Measurements from ENCODE around the gene UBB. TPM values are rescaled to one million over a fixed set of nuclear protein-coding genes. Genes with fewer than 3 reads are reported as not detected.

Gene UBB
- total RNA-seq, 1 donor from 2014 or later: 2,177 TPM

DNA sequence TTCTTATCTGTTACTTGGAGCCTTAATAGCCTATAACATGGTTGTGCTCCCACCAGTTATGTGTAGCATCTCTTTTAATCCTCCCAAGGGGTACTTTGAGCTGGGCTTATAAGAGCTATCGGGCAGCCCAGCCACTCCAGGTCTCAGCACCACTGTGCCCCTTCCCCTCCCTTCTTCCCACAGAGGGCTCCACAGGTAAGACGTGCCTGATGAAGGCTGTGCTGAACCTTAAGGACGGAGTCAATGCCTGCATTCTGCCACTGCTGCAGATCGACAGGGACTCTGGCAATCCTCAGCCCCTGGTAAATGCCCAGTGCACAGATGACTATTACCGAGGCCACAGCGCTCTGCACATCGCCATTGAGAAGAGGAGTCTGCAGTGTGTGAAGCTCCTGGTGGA lies 41.5 kb downstream of the UBB start:
- Mint-ChIP-seq H3K27me3 (ENCODE audit: low read depth) (no peaks in the 10 kb centered on the region), H3K4me1 (peaks cover 20% of the 10 kb centered on the region), H3K27ac (ENCODE audit: unreplicated experiment) (no peak overlapping the region), H3K9me3 (no peaks in the 10 kb centered on the region), H3K36me3 (ENCODE audit: low read depth) (no peaks in the 10 kb centered on the region), H3K4me3 (no peak overlapping the region)
- DNase-seq (ENCODE audit: low read depth, low spot score): no peak
- TF ChIP-seq CTCF (conservative IDR thresholded peaks at IDR 0.05): no peak

DNA sequence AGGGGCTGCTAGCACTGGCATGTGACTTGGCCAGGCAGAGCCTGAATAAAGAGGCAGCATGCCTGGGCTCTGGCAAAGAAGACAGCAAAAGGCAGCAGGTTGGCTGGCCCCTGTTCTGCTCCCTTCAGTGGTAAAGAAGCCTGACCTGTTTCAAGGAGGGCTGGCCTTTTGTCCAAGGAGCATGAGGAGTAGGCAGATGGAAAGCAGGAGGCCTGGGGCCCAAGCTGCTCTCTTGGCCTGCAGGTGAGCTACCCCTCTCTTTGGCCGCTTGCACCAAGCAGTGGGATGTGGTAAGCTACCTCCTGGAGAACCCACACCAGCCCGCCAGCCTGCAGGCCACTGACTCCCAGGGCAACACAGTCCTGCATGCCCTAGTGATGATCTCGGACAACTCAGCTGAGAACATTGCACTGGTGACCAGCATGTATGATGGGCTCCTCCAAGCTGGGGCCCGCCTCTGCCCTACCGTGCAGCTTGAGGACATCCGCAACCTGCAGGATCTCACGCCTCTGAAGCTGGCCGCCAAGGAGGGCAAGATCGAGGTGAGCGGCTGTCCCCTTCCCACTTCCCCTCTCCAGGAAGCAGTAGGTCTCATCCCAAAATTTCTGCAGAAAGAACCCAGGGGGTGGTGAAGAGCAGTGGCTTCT lies 42.5 kb downstream of the UBB start:
- DNase-seq (ENCODE audit: low read depth, low spot score): no peak
- Mint-ChIP-seq H3K9me3 (no peaks in the 10 kb centered on the region), H3K27me3 (ENCODE audit: low read depth) (no peaks in the 10 kb centered on the region), H3K4me3 (no peak overlapping the region), H3K27ac (ENCODE audit: unreplicated experiment) (no peak overlapping the region), H3K4me1 (peaks cover 16% of the 10 kb centered on the region), H3K36me3 (ENCODE audit: low read depth) (no peaks in the 10 kb centered on the region)
- no peak for TF ChIP-seq CTCF (conservative IDR thresholded peaks at IDR 0.05)

DNA sequence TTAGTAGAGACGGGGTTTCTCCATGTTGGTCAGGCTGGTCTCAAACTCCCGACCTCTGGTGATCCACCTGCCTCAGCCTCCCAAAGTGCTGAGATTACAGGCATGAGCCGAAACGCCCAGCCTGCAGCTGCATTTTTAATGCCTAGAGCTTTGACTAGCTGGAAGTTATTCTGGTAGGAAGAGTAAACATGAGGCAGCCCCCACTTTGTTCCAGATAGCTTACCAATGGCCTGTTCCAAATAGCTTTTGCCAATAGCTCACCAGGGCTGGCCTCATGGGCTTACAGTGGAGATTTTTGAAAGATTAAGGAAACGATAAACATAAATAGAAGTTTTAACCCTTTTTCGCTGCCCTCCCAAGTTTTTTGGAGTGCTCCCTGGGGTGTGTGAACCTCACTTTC lies 44.3 kb downstream of the UBB start:
- no peaks in the 10 kb centered on the region for H3K36me3 Mint-ChIP-seq (ENCODE audit: low read depth)
- H3K4me1 Mint-ChIP-seq: peaks cover 3% of the 10 kb centered on the region
- no peak overlapping the region for H3K27ac Mint-ChIP-seq (ENCODE audit: unreplicated experiment)
- no peaks in the 10 kb centered on the region for H3K27me3 Mint-ChIP-seq (ENCODE audit: low read depth)
- no peak overlapping the region for H3K4me3 Mint-ChIP-seq
- H3K9me3 Mint-ChIP-seq: no peaks in the 10 kb centered on the region
- TF ChIP-seq CTCF (conservative IDR thresholded peaks at IDR 0.05): no peak
- DNase-seq (ENCODE audit: low read depth, low spot score): no peak

DNA sequence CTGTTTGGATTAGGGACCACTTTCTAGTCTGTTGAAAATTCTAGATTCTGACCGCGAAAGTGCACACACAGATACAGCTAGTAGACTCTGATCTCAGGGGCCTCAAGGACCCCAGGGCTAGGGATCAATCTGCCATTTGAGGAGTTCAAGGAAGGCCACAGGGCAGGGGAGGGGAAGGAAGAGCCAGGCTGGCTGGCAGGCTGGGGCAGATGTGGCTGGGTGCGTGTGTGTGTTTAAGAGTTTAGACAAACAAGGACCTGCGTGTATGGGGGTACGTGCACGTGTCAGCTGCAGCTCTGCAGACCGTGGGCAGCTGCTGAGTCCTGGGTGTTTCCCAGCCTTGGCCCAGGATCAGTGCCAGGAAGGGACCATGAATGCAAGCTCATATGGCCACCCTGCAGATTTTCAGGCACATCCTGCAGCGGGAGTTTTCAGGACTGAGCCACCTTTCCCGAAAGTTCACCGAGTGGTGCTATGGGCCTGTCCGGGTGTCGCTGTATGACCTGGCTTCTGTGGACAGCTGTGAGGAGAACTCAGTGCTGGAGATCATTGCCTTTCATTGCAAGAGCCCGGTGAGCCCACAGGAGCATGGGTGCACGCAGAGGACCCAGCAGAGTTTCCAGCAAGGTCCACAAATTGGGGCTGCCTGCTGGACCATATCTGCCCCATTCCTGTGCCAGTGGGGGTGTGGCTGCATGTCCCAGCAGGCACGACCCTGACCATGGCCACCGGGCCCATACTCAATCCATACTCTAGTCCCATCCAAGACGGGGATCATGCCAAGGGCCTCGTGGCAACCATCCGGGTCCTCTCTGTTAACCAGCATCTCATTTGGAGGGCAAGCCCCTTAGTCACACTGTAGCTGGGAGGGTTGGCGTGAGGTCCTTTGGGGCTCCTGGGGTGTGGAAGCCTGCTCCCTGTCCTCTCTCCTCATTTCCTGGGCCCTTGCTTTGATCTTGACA lies 45.1 kb downstream of the UBB start:
- H3K9me3 Mint-ChIP-seq: no peaks in the 10 kb centered on the region
- DNase-seq (ENCODE audit: low read depth, low spot score): no peak
- no peaks in the 10 kb centered on the region for H3K27me3 Mint-ChIP-seq (ENCODE audit: low read depth)
- no peak for TF ChIP-seq CTCF (conservative IDR thresholded peaks at IDR 0.05)
- H3K4me1 Mint-ChIP-seq: peaks cover 3% of the 10 kb centered on the region
- no peaks in the 10 kb centered on the region for H3K36me3 Mint-ChIP-seq (ENCODE audit: low read depth)
- no peak overlapping the region for H3K27ac Mint-ChIP-seq (ENCODE audit: unreplicated experiment)
- no peak overlapping the region for H3K4me3 Mint-ChIP-seq

GRCh38 chr17:16427020-16427419 lies 46.1 kb downstream of the UBB start:
- Mint-ChIP-seq H3K27ac (ENCODE audit: unreplicated experiment) (no peak overlapping the region), H3K27me3 (ENCODE audit: low read depth) (no peaks in the 10 kb centered on the region), H3K4me1 (peaks cover 3% of the 10 kb centered on the region), H3K36me3 (ENCODE audit: low read depth) (no peaks in the 10 kb centered on the region), H3K9me3 (no peaks in the 10 kb centered on the region), H3K4me3 (no peak overlapping the region)
- DNase-seq (ENCODE audit: low read depth, low spot score): no peak
- TF ChIP-seq CTCF (conservative IDR thresholded peaks at IDR 0.05): no peak

Data from neural crest cell (in vitro differentiated cells).